Nephron (organoid): ENCODE data around the gene SIM1.

Experiments
- H3K27ac Mint-ChIP-seq, 3 experiments: 2 replicates each; pipeline ENCODE4 v1.8.0; 2020; ENCODE audit warnings: mixed read lengths in 3 of 3, mild to moderate bottlenecking in 2 of 3, moderate library complexity in 1 of 3
- H3K27me3 Mint-ChIP-seq: 2 replicates; pipeline ENCODE4 v1.8.0; 2021; ENCODE audit warnings: low read depth, mild to moderate bottlenecking, moderate library complexity, mixed read lengths
- H3K36me3 Mint-ChIP-seq: 2 replicates; pipeline ENCODE4 v1.8.0; 2020; ENCODE audit warnings: low read depth, mixed read lengths
- H3K4me1 Mint-ChIP-seq: 2 replicates; pipeline ENCODE4 v1.8.0; 2020; ENCODE audit warnings: mixed read lengths
- H3K4me3 Mint-ChIP-seq, 3 experiments: 2 replicates each; pipeline ENCODE4 v1.8.0; 2020; ENCODE audit warnings: mild to moderate bottlenecking in 3 of 3, mixed read lengths in 3 of 3, moderate library complexity in 2 of 3
- H3K9me3 Mint-ChIP-seq: 2 replicates; pipeline ENCODE4 v1.8.0; 2020; ENCODE audit warnings: mixed read lengths
- CTCF ChIP-seq, 3 experiments: fragments of 200-600 bp; sonication (generic); IDR thresholded peaks; one replicate each; pipeline ENCODE4 v1.5.0; 2021; ENCODE audit warnings: antibody characterized with exemption in 3 of 3; ENCODE audit not compliant: unreplicated experiment in 3 of 3

SIM1 gene

GRCh38 chr6:100463630-100464161 is 1.0 kb downstream of the SIM1 start:
- peak overlapping the region; percentile 91 to 94 (median 92) for H3K4me3 Mint-ChIP-seq
- peaks cover 24% of the 10 kb centered on the region for H3K4me1 Mint-ChIP-seq
- no peak for TF ChIP-seq CTCF (IDR thresholded peaks at IDR 0.05; ENCODE audit: unreplicated experiment in 3 of 3)
- H3K36me3 Mint-ChIP-seq: peaks cover 20% of the 10 kb centered on the region
- peak overlapping the region; percentile 56 to 97 (median 92) for H3K27ac Mint-ChIP-seq
- H3K9me3 Mint-ChIP-seq: no peaks in the 10 kb centered on the region
- no peaks in the 10 kb centered on the region for H3K27me3 Mint-ChIP-seq

- H3K4me1 Mint-ChIP-seq: peaks cover 24% of the 10 kb centered on the region
Observed at GRCh38 chr6:100462706-100463629, 1.8 kb downstream of the SIM1 start.

GRCh38 chr6:100461917-100462705 is 2.6 kb downstream of the SIM1 start:
- Mint-ChIP-seq H3K9me3 (no peaks in the 10 kb centered on the region), H3K27ac (peak overlapping the region; percentile 73 to 97 (median 92)), H3K4me3 (peak overlapping the region; percentile 91 to 94 (median 92)), H3K4me1 (peaks cover 23% of the 10 kb centered on the region), H3K27me3 (no peaks in the 10 kb centered on the region), H3K36me3 (peaks cover 20% of the 10 kb centered on the region)
- no peak for TF ChIP-seq CTCF (IDR thresholded peaks at IDR 0.05; ENCODE audit: unreplicated experiment in 3 of 3)

More at GRCh38 chr6:100462706-100463629, 1.8 kb downstream of the SIM1 start:
- Mint-ChIP-seq H3K9me3 (no peaks in the 10 kb centered on the region), H3K36me3 (peaks cover 20% of the 10 kb centered on the region), H3K4me3 (peak overlapping the region; percentile 91 to 94 (median 92)), H3K27me3 (no peaks in the 10 kb centered on the region), H3K27ac (peak overlapping the region; percentile 73 to 97 (median 92))
- no peak for TF ChIP-seq CTCF (IDR thresholded peaks at IDR 0.05; ENCODE audit: unreplicated experiment in 3 of 3)

GRCh38 chr6:100461278-100461916 is 3.3 kb downstream of the SIM1 start:
- Mint-ChIP-seq H3K9me3 (no peaks in the 10 kb centered on the region), H3K4me1 (peaks cover 21% of the 10 kb centered on the region), H3K27ac (peak overlapping the region; percentile 83 to 97 (median 92)), H3K4me3 (peak overlapping the region; percentile 91 to 94 (median 92)), H3K36me3 (peaks cover 20% of the 10 kb centered on the region), H3K27me3 (no peaks in the 10 kb centered on the region)
- TF ChIP-seq CTCF (IDR thresholded peaks at IDR 0.05; ENCODE audit: unreplicated experiment in 3 of 3): no peak

GRCh38 chr6:100460650-100461204 is 4.0 kb downstream of the SIM1 start:
- H3K27me3 Mint-ChIP-seq: no peaks in the 10 kb centered on the region
- peaks cover 21% of the 10 kb centered on the region for H3K4me1 Mint-ChIP-seq
- H3K36me3 Mint-ChIP-seq: peaks cover 20% of the 10 kb centered on the region
- no peaks in the 10 kb centered on the region for H3K9me3 Mint-ChIP-seq
- peak overlapping the region; percentile 73 to 97 (median 92) for H3K27ac Mint-ChIP-seq
- TF ChIP-seq CTCF (IDR thresholded peaks at IDR 0.05; ENCODE audit: unreplicated experiment in 3 of 3): peak; percentile 41 to 65 (median 58)
- peak overlapping the region; percentile 91 to 94 (median 92) for H3K4me3 Mint-ChIP-seq
